Measurements from ENCODE around the gene ACO1. TPM values are rescaled to one million over a fixed set of nuclear protein-coding genes. Genes with fewer than 3 reads are reported as not detected.

Gene ACO1
- total RNA-seq, 2 experiments from 2014 or later: 8.8 to 9.0 TPM

DNA sequence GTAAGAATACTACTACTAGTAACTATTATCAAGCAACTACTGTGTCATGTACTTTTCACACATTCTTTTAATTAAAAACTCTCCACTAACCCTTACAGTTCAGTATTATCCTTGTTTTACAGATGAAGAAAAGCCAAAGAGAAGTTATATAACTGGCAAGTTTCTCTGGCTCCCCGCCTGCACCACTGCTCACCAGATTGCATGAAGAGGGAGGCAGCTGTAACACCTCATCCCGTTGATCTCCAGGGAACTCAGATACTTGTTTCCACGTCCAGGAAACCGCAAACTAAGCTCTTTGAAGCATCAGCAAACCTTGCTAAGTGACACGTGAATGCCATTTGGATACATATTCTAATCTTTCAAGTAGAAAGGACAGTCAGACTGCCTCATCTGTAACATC lies 71.3 kb downstream of the ACO1 start:
- H3K9me2 ChIP-seq (ENCODE audit: insufficient read depth, low read length): no peaks in the 10 kb centered on the region
- H3K4me2 ChIP-seq (ENCODE audit: low read length): no peak overlapping the region
- H3K36me3 ChIP-seq (ENCODE audit: insufficient read depth, low read length): no peaks in the 10 kb centered on the region
- H4K20me1 ChIP-seq (ENCODE audit: insufficient read depth, low read length): no peaks in the 10 kb centered on the region
- no peak overlapping the region for H2AFZ ChIP-seq (ENCODE audit: low read length)
- no peaks in the 10 kb centered on the region for H3K9me3 ChIP-seq (ENCODE audit: low read length)
- no peaks in the 10 kb centered on the region for H3K79me2 ChIP-seq (ENCODE audit: insufficient read depth, low read depth, low read length)
- no peaks in the 10 kb centered on the region for H3K4me1 ChIP-seq (ENCODE audit: insufficient read depth, low read length, poor library complexity, severe bottlenecking)
- BruUV-seq (replicated peaks): no TSS peak
- no peak overlapping the region for H3K27ac ChIP-seq (ENCODE audit: low read depth, low read length, poor library complexity, severe bottlenecking)
- no peak overlapping the region for H3K4me3 ChIP-seq (ENCODE audit: low read depth, low read length, poor library complexity, severe bottlenecking)
- ChIA-PET POLR2A (no interaction called here), CTCF (ENCODE audit: unreplicated experiment) (interaction anchor here (0.6 kb wide), 1 partner anchor 13 kb away, joined by 3 read pairs; no protein-coding TSS in a partner anchor)
- intact Hi-C loops (cut with micrococcal nuclease; ENCODE audit: unreplicated experiment): no loop called here
- no peak for DNase-seq (ENCODE audit: low spot score)
- TF ChIP-seq, protein P1, sequence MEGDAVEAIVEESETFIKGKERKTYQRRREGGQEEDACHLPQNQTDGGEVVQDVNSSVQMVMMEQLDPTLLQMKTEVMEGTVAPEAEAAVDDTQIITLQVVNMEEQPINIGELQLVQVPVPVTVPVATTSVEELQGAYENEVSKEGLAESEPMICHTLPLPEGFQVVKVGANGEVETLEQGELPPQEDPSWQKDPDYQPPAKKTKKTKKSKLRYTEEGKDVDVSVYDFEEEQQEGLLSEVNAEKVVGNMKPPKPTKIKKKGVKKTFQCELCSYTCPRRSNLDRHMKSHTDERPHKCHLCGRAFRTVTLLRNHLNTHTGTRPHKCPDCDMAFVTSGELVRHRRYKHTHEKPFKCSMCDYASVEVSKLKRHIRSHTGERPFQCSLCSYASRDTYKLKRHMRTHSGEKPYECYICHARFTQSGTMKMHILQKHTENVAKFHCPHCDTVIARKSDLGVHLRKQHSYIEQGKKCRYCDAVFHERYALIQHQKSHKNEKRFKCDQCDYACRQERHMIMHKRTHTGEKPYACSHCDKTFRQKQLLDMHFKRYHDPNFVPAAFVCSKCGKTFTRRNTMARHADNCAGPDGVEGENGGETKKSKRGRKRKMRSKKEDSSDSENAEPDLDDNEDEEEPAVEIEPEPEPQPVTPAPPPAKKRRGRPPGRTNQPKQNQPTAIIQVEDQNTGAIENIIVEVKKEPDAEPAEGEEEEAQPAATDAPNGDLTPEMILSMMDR (conservative IDR thresholded peaks at IDR 0.05; ENCODE audit: low read length): no peak
- no peak for TF ChIP-seq EZH2phosphoT487 (IDR thresholded peaks at IDR 0.05; ENCODE audit: borderline replicate concordance, low read depth, low read length)

DNA sequence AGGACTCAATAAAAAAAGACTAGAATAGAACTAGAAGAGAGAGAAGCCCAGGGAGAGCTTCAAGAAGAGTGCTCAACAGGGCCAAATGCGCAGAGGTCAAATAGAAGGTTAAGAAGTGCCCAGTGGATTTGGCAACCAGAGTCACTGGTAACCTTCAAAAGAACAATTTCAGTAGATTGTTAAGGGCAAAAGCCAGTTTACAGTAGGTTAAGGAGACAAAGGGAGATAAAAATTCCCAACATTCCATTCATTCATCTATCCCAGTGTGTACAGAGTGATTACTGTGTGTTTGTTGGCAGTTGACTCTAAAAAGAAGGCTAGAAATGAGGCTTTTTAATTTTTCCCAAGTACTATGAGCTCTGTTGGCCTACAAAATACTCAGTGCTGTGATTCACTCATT lies 72.1 kb downstream of the ACO1 start:
- no peaks in the 10 kb centered on the region for H3K36me3 ChIP-seq (ENCODE audit: insufficient read depth, low read length)
- H2AFZ ChIP-seq (ENCODE audit: low read length): no peak overlapping the region
- no peaks in the 10 kb centered on the region for H3K9me3 ChIP-seq (ENCODE audit: low read length)
- TF ChIP-seq, protein P1 (conservative IDR thresholded peaks at IDR 0.05; ENCODE audit: low read length): no peak
- TF ChIP-seq EZH2phosphoT487 (IDR thresholded peaks at IDR 0.05; ENCODE audit: borderline replicate concordance, low read depth, low read length): no peak
- no TSS peak for BruUV-seq (replicated peaks)
- intact Hi-C loops (cut with micrococcal nuclease; ENCODE audit: unreplicated experiment): no loop called here
- no peak overlapping the region for H3K27ac ChIP-seq (ENCODE audit: low read depth, low read length, poor library complexity, severe bottlenecking)
- CTCF ChIA-PET (ENCODE audit: unreplicated experiment): interaction anchor here (0.6 kb wide), 1 partner anchor 12 kb away, joined by 3 read pairs; no protein-coding TSS in a partner anchor
- DNase-seq (ENCODE audit: low spot score): no peak
- H4K20me1 ChIP-seq (ENCODE audit: insufficient read depth, low read length): no peaks in the 10 kb centered on the region
- no peak overlapping the region for H3K4me2 ChIP-seq (ENCODE audit: low read length)
- no peaks in the 10 kb centered on the region for H3K79me2 ChIP-seq (ENCODE audit: insufficient read depth, low read depth, low read length)
- POLR2A ChIA-PET: interaction anchor here (0.6 kb wide), 1 partner anchor 50 kb away, joined by 3 read pairs; no protein-coding TSS in a partner anchor
- H3K9me2 ChIP-seq (ENCODE audit: insufficient read depth, low read length): no peaks in the 10 kb centered on the region
- no peaks in the 10 kb centered on the region for H3K4me1 ChIP-seq (ENCODE audit: insufficient read depth, low read length, poor library complexity, severe bottlenecking)
- no peak overlapping the region for H3K4me3 ChIP-seq (ENCODE audit: low read depth, low read length, poor library complexity, severe bottlenecking)

DNA sequence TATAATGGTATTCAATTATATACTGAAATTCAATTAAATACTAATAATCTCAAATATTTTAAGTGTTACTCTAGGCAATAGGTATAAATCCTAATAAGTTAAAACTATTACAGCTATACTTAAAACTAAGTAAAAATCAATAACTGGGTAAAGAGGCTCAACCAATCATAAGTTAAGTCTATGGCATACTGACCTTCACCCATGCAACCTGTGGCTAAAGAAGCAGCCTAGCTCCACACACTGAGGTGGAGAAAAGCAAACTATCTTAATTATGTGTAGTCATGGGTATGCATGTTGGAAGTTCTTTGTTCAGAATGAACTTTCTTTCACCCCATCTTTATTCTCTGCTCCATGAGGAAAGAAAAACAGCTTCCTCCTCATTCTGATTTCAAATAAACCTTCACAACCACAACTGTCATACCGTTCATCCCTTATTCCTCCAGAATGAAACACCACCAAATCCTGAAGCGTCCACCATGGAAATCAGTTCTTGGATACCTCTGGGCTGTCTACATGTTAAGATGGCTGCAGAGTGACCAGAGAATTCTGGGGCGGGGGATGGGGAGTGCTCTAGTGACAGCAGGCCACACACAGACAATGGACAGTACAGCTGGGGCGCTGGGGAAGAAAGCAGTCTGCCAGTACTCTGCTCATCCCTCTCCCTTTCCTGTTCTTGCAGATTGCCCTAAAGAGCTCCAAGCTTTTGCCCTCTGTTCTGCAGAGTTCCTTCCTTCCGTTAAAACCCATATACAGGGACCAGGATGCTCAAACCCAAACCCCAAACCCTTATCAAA lies 79.3 kb downstream of the ACO1 start:
- Histone ChIP-seq H3K4me2 (ENCODE audit: low read length) (no peak overlapping the region), H3K4me3 (ENCODE audit: low read depth, low read length, poor library complexity, severe bottlenecking) (no peak overlapping the region), H3K4me1 (ENCODE audit: insufficient read depth, low read length, poor library complexity, severe bottlenecking) (no peaks in the 10 kb centered on the region), H3K79me2 (ENCODE audit: insufficient read depth, low read depth, low read length) (no peaks in the 10 kb centered on the region), H3K27ac (ENCODE audit: low read depth, low read length, poor library complexity, severe bottlenecking) (no peak overlapping the region), H3K36me3 (ENCODE audit: insufficient read depth, low read length) (no peaks in the 10 kb centered on the region), H3K9me3 (ENCODE audit: low read length) (no peaks in the 10 kb centered on the region), H2AFZ (ENCODE audit: low read length) (no peak overlapping the region), H3K9me2 (ENCODE audit: insufficient read depth, low read length) (no peaks in the 10 kb centered on the region), H4K20me1 (ENCODE audit: insufficient read depth, low read length) (no peaks in the 10 kb centered on the region)
- ChIA-PET POLR2A (interaction anchor here (0.6 kb wide), 1 partner anchor 357 kb away, joined by 3 read pairs; no protein-coding TSS in a partner anchor), CTCF (ENCODE audit: unreplicated experiment) (no interaction called here)
- intact Hi-C loops (cut with micrococcal nuclease; ENCODE audit: unreplicated experiment): no loop called here
- TF ChIP-seq, protein P1 (conservative IDR thresholded peaks at IDR 0.05; ENCODE audit: low read length): no peak
- no peak for TF ChIP-seq EZH2phosphoT487 (IDR thresholded peaks at IDR 0.05; ENCODE audit: borderline replicate concordance, low read depth, low read length)
- no peak for DNase-seq (ENCODE audit: low spot score)
- BruUV-seq (replicated peaks): no TSS peak
